ENCODE results near the gene SLC9C1.
"Not testable (repeated sequence)": the region's sequence is repeated elsewhere in the genome, so short reads cannot be mapped to it uniquely, and the experiment has no call there.

SLC9C1 gene

DNA sequence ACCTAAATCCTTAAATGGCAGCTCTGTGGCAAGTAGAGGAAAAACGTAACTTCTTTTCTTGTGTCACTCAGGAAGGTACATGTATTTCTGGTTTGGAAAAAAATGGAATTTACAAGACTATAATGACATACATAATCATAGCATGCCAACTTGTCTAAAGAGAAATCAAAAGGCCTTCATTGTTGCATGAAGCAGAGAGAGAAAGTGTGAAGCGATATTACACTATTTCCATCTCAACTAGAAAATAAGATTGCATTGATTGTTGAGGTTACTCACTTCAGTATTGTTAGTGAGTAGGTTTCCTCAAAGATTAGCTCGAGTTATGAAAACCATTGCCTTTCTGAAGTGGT lies 93.7 kb downstream of the SLC9C1 start:
- no peak for DNase-seq (ENCODE audit: low read depth)
- TF ChIP-seq, protein P1, sequence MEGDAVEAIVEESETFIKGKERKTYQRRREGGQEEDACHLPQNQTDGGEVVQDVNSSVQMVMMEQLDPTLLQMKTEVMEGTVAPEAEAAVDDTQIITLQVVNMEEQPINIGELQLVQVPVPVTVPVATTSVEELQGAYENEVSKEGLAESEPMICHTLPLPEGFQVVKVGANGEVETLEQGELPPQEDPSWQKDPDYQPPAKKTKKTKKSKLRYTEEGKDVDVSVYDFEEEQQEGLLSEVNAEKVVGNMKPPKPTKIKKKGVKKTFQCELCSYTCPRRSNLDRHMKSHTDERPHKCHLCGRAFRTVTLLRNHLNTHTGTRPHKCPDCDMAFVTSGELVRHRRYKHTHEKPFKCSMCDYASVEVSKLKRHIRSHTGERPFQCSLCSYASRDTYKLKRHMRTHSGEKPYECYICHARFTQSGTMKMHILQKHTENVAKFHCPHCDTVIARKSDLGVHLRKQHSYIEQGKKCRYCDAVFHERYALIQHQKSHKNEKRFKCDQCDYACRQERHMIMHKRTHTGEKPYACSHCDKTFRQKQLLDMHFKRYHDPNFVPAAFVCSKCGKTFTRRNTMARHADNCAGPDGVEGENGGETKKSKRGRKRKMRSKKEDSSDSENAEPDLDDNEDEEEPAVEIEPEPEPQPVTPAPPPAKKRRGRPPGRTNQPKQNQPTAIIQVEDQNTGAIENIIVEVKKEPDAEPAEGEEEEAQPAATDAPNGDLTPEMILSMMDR (IDR thresholded peaks at IDR 0.05; ENCODE audit: control insufficient read depth, extremely low read depth, insufficient read depth) = no peak
- H3K4me3 ChIP-seq (ENCODE audit: low read depth, low read length) = no peak overlapping the region

DNA sequence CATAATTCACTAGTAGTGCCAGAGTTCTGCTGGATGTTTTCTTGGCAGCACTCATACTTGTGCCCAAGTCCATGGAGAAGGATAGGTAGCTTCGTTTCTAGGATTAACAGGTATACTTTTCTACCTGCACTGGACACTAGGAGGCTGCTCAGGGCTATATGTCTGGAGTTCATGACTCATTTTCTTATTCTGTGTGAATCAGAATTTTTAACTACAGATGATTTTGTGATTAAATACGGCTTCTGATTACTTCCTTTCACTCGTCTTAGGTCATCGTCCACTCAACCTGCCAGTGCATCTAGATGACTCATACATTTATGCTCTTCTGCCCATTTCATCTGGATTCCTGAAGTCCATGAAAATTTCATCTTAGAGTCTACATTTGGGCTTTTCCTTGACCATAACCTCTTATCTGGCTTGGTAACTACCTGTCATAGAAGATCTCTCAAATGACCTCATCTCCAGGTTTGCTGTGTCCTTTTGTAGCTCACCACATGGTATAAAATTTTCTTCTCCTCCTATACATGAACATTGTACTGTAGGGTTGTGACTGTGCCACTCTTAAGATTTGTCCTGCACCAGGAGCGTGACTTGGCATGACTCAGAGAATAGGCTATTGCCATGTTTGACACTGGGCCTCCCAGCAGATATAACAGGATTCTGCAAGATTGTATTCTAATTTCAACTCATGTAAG lies 94.2 kb downstream of the SLC9C1 start:
- no peak for DNase-seq (ENCODE audit: low read depth)
- no peak overlapping the region for H3K4me3 ChIP-seq (ENCODE audit: low read depth, low read length)
- TF ChIP-seq, protein P1 (IDR thresholded peaks at IDR 0.05; ENCODE audit: control insufficient read depth, extremely low read depth, insufficient read depth) = no peak

DNA sequence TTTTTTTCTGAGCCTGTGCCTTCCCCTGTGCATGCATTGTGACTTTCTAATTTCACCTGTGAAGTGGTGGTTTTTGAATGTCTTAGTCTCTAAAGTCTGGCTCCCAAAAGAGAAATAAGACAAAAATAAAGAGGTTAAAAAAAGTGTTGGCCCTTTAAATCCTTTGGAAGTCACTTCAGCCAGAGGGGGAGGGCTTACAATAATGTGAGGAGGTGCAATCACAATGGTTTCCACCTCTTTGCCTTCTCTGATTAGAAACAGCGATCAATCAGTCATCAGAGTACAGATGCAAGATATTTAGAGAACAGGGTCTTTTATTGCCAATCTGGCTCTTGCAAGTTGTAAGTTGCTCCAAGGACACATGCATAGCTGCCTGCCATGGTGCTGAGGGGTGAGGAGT lies 96.9 kb downstream of the SLC9C1 start:
- no peak for DNase-seq (ENCODE audit: low read depth)
- TF ChIP-seq, protein P1 (IDR thresholded peaks at IDR 0.05; ENCODE audit: control insufficient read depth, extremely low read depth, insufficient read depth) = no peak
- no peak overlapping the region for H3K4me3 ChIP-seq (ENCODE audit: low read depth, low read length)

DNA sequence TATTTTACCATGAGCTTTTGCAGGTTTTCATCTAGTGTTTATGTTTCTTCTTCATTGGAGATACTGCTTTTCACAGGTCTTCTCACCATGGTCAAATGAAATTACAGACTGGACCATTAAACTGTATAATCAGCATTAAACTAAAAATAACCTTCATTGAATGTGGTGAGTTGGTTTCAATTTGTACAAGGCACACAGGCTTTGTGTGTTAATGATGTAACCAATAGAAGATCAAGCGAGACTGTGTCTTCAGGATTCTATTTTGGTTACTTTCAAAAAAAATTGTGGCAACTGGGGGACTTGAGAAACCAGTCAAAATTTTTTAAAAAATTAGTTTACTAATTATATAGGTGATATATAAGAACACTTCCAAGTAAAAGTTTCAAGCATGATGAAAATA lies 106.7 kb downstream of the SLC9C1 start:
- TF ChIP-seq, protein P1 (IDR thresholded peaks at IDR 0.05; ENCODE audit: control insufficient read depth, extremely low read depth, insufficient read depth) = no peak
- no peak overlapping the region for H3K4me3 ChIP-seq (ENCODE audit: low read depth, low read length)
- no peak for DNase-seq (ENCODE audit: low read depth)

DNA sequence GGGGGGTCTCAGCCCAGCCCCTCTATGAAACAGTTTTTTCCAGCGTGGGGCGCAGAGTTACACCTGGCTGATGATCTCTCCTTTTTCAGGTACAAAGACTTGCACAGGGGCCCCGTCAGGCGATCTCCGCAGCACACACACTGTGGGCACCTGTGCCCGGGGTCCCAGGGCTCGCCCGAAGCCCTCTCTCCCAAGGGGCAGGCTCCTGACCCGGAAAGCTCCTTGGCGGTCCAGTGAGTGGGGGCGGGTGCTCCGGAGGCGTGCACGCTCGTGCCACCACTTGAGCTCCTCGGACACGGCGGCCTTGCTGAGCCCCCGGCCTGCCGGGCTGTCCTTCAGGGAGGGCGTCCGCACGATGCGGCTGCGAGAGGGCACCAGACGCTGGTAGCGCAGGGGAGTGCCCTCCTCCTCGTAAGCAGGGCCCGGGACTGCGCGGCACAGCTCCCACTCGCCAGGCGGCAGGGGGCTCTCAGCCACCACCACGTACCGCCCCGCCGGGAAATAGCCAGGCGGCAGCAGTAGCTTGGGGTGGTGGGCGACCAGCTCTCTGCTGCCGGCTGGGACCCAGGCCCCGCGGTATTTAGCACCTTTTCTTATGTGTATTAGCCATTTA lies 108.5 kb downstream of the SLC9C1 start:
- not testable (repeated sequence) for DNase-seq (ENCODE audit: low read depth); H3K4me3 ChIP-seq (ENCODE audit: low read depth, low read length)

DNA sequence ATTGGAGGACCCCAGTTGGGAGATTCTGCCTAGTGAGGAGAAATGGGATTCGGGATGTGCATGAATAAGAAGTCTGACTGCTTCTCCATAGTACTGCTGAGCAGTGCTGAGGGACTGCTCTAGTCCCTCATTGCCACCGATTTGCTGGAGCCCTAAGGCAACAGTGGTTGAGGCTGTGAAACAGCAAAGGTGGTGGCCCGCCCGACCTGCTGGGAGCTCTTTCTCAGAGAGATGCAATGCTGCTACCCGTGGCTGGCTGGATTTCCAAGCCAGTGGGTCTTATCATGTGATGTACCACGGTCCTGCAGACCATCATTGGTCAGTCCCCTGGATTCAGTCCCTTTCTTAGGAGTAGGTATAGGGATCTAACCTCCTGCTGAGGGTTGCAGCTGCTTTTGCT lies 118.4 kb downstream of the SLC9C1 start:
- no peak for DNase-seq (ENCODE audit: low read depth)
- no peak overlapping the region for H3K4me3 ChIP-seq (ENCODE audit: low read depth, low read length)
- TF ChIP-seq, protein P1 (IDR thresholded peaks at IDR 0.05; ENCODE audit: control insufficient read depth, extremely low read depth, insufficient read depth) = no peak

DNA sequence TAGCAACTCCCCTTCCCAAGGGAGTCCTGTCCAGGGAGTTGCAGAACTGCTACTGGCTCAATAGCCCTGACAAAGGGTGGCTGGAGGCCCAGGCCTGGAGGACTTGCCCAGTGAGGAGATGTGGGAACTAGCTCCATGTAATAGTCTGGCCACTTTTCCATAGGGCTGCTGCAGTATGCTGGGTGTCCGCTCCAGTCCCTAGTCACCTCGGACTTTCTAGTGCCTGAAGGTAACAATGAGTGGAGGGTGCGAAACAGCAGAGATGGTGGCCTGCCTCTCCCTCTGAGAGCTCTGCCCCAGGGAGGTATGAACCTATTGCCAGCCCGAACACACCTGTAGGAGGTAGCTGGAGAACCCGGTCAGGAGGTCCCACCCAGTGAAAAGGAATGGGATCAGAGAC lies 119.0 kb downstream of the SLC9C1 start:
- TF ChIP-seq, protein P1 (IDR thresholded peaks at IDR 0.05; ENCODE audit: control insufficient read depth, extremely low read depth, insufficient read depth) = no peak
- H3K4me3 ChIP-seq (ENCODE audit: low read depth, low read length) = no peak overlapping the region
- no peak for DNase-seq (ENCODE audit: low read depth)

Data from LNCaP clone FGC (cell line).